Adipocyte (in vitro differentiated cells): ENCODE data around the gene GPATCH8.

Experiments used
- DNase-seq: peaks from one replicate; pipeline ENCODE4 v3.0.0-alpha.2; 2015; ENCODE audit warnings: low read depth
- H3K27me3 ChIP-seq: replicated peaks from 2 replicates; pipeline ENCODE4 v1.7.0; 2013; ENCODE audit warnings: mild to moderate bottlenecking, low read length, moderate library complexity; ENCODE audit not compliant: control insufficient read depth, insufficient read depth
- H3K36me3 ChIP-seq: 2 replicates; pipeline ENCODE4 v1.7.0; 2013; ENCODE audit warnings: low read length, mild to moderate bottlenecking, moderate library complexity; ENCODE audit not compliant: control insufficient read depth, insufficient read depth, severe bottlenecking
- H3K4me1 ChIP-seq: 2 replicates; pipeline ENCODE4 v1.7.0; 2013; ENCODE audit warnings: mild to moderate bottlenecking, low read length, moderate library complexity; ENCODE audit not compliant: control insufficient read depth, insufficient read depth
- H3K4me3 ChIP-seq: 2 replicates; pipeline ENCODE4 v1.7.0; 2013; ENCODE audit warnings: mild to moderate bottlenecking, low read length, moderate library complexity
- H3K9ac ChIP-seq: 2 replicates; pipeline ENCODE4 v1.7.0; 2013; ENCODE audit warnings: mild to moderate bottlenecking, low read length, moderate library complexity
- H3K9me3 ChIP-seq: 2 replicates; pipeline ENCODE4 v1.7.0; 2013; ENCODE audit warnings: mild to moderate bottlenecking, low read length, moderate library complexity; ENCODE audit not compliant: control insufficient read depth

GPATCH8 gene

DNA sequence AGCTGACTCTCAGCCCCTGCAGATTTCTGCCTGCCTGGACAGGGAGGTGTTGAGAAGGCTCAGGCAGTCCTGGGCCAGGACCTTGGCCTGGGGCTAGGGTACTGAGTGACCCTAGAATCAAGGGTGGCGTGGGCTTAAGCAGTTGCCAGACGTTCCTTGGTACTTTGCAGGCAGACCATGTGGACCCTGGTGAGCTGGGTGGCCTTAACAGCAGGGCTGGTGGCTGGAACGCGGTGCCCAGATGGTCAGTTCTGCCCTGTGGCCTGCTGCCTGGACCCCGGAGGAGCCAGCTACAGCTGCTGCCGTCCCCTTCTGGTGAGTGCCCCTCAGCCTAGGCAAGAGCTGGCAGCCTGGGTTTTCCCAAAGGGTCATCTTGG lies 154.2 kb downstream of the GPATCH8 start:
- DNase-seq, result no peak
- peaks cover 28% of the 10 kb centered on the region for H3K36me3 ChIP-seq
- peaks cover 7% of the 10 kb centered on the region for H3K4me1 ChIP-seq
- H3K4me3 ChIP-seq, result no peak overlapping the region
- no peaks in the 10 kb centered on the region for H3K9me3 ChIP-seq
- H3K9ac ChIP-seq, result no peak overlapping the region
- H3K27me3 ChIP-seq, result no peaks in the 10 kb centered on the region

DNA sequence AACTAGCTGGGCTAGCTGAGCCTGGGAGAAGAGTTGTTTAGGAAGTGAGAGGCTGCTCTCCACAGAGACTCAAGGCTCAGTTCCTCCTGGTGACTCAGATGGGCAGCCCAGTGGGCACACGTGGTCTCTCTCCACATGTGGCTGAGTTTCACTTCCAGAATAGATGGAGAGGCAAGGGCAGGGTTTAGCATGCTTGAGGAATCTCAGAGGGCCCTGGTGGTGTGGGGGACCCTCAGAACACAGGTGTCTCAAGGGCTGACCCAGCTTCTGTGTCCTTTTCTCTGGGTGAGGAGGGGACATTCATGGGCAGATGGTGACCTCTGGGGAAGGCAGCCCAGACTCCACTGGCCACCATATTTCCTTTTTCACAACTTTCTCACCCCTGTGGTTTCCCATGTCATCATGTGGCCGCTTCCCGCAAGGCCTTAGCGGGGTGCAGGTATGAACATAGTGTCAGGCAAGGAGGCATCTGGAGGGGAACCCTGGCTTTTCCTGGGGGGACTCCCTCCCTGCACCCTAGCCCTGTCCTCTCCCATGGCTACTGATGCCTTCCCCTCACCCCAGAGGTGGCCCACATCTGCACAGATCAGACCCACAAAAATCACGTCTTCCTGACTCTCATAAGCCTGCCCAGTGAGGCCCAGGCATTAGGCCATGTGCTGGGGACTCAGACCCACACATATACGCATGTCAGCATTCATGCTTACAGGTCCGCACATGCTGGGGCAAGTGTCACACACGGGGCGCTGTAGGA lies 154.8 kb downstream of the GPATCH8 start:
- H3K4me1 ChIP-seq, result peaks cover 7% of the 10 kb centered on the region
- DNase-seq, result peak; percentile 59

More for the DNA sequence above, 154.8 kb downstream of the GPATCH8 start:
- Histone ChIP-seq H3K36me3 (peaks cover 28% of the 10 kb centered on the region), H3K9me3 (no peaks in the 10 kb centered on the region), H3K9ac (no peak overlapping the region), H3K4me3 (no peak overlapping the region), H3K27me3 (no peaks in the 10 kb centered on the region)
